Measurements from ENCODE around the gene PTPRF.

Gene PTPRF

GRCh38 chr1:43513471-43514173 is 17.1 kb upstream of the PTPRF start:
- Histone ChIP-seq H2AFZ (ENCODE audit: low read depth, low read length) (no peak overlapping the region), H3K9me3 (ENCODE audit: insufficient read depth, low read length, severe bottlenecking) (no peaks in the 10 kb centered on the region), H3K4me3 (ENCODE audit: low read depth in 1 of 2, low read length in 2 of 2) (no peak overlapping the region), H3K27ac (ENCODE audit: low read length) (no peak overlapping the region), H3K4me1 (ENCODE audit: insufficient read depth, low read length) (no peaks in the 10 kb centered on the region), H3K4me2 (ENCODE audit: insufficient read depth, low read length) (no peak overlapping the region), H3K36me3 (ENCODE audit: insufficient read depth, low read length) (no peaks in the 10 kb centered on the region), H3K27me3 (ENCODE audit: insufficient read depth, low read length, poor library complexity) (peaks cover 6% of the 10 kb centered on the region), H3K79me2 (ENCODE audit: insufficient read depth, low read length) (no peaks in the 10 kb centered on the region), H4K20me1 (ENCODE audit: insufficient read depth, low read length) (no peaks in the 10 kb centered on the region), H3K9ac (ENCODE audit: low read depth, low read length) (no peak overlapping the region)
- DNase-seq (no peak), ATAC-seq (ENCODE audit: insufficient read depth, low read depth) (no peak)
- TF ChIP-seq EZH2 (IDR thresholded peaks at IDR 0.05; ENCODE audit: borderline replicate concordance, low read depth, low read length, severe bottlenecking), result no peak
- TF ChIP-seq, protein P1, sequence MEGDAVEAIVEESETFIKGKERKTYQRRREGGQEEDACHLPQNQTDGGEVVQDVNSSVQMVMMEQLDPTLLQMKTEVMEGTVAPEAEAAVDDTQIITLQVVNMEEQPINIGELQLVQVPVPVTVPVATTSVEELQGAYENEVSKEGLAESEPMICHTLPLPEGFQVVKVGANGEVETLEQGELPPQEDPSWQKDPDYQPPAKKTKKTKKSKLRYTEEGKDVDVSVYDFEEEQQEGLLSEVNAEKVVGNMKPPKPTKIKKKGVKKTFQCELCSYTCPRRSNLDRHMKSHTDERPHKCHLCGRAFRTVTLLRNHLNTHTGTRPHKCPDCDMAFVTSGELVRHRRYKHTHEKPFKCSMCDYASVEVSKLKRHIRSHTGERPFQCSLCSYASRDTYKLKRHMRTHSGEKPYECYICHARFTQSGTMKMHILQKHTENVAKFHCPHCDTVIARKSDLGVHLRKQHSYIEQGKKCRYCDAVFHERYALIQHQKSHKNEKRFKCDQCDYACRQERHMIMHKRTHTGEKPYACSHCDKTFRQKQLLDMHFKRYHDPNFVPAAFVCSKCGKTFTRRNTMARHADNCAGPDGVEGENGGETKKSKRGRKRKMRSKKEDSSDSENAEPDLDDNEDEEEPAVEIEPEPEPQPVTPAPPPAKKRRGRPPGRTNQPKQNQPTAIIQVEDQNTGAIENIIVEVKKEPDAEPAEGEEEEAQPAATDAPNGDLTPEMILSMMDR (IDR thresholded peaks at IDR 0.05; ENCODE audit: borderline replicate concordance, extremely low read depth, low read length, poor library complexity, severe bottlenecking), result no peak

- no peak for DNase-seq
- no peak for ATAC-seq (ENCODE audit: insufficient read depth, low read depth)
- H3K9ac ChIP-seq (ENCODE audit: low read depth, low read length), result no peak overlapping the region
- H3K27me3 ChIP-seq (ENCODE audit: insufficient read depth, low read length, poor library complexity), result peaks cover 12% of the 10 kb centered on the region
- H3K4me3 ChIP-seq (ENCODE audit: low read depth in 1 of 2, low read length in 2 of 2), result no peak overlapping the region
- no peaks in the 10 kb centered on the region for H3K4me1 ChIP-seq (ENCODE audit: insufficient read depth, low read length)
- TF ChIP-seq, protein P1 (IDR thresholded peaks at IDR 0.05; ENCODE audit: borderline replicate concordance, extremely low read depth, low read length, poor library complexity, severe bottlenecking), result no peak
- TF ChIP-seq EZH2 (IDR thresholded peaks at IDR 0.05; ENCODE audit: borderline replicate concordance, low read depth, low read length, severe bottlenecking), result no peak
- H2AFZ ChIP-seq (ENCODE audit: low read depth, low read length), result no peak overlapping the region
- H3K36me3 ChIP-seq (ENCODE audit: insufficient read depth, low read length), result no peaks in the 10 kb centered on the region
- no peaks in the 10 kb centered on the region for H4K20me1 ChIP-seq (ENCODE audit: insufficient read depth, low read length)
- H3K79me2 ChIP-seq (ENCODE audit: insufficient read depth, low read length), result no peaks in the 10 kb centered on the region
- no peak overlapping the region for H3K27ac ChIP-seq (ENCODE audit: low read length)
- no peak overlapping the region for H3K4me2 ChIP-seq (ENCODE audit: insufficient read depth, low read length)
- no peaks in the 10 kb centered on the region for H3K9me3 ChIP-seq (ENCODE audit: insufficient read depth, low read length, severe bottlenecking)
These were observed 11.6 kb upstream of the PTPRF start for GRCh38 chr1:43518935-43519686.

- no peak for DNase-seq
These were observed 10.4 kb upstream of the PTPRF start for GRCh38 chr1:43520100-43520778.

More at GRCh38 chr1:43520100-43520778, 10.4 kb upstream of the PTPRF start:
- Histone ChIP-seq H3K79me2 (ENCODE audit: insufficient read depth, low read length) (no peaks in the 10 kb centered on the region), H3K4me1 (ENCODE audit: insufficient read depth, low read length) (no peaks in the 10 kb centered on the region), H3K27ac (ENCODE audit: low read length) (no peak overlapping the region), H2AFZ (ENCODE audit: low read depth, low read length) (no peak overlapping the region), H3K9me3 (ENCODE audit: insufficient read depth, low read length, severe bottlenecking) (no peaks in the 10 kb centered on the region), H3K4me3 (ENCODE audit: low read depth in 1 of 2, low read length in 2 of 2) (no peak overlapping the region), H4K20me1 (ENCODE audit: insufficient read depth, low read length) (no peaks in the 10 kb centered on the region), H3K36me3 (ENCODE audit: insufficient read depth, low read length) (no peaks in the 10 kb centered on the region), H3K4me2 (ENCODE audit: insufficient read depth, low read length) (no peak overlapping the region), H3K9ac (ENCODE audit: low read depth, low read length) (no peak overlapping the region), H3K27me3 (ENCODE audit: insufficient read depth, low read length, poor library complexity) (peaks cover 12% of the 10 kb centered on the region)
- TF ChIP-seq, protein P1 (IDR thresholded peaks at IDR 0.05; ENCODE audit: borderline replicate concordance, extremely low read depth, low read length, poor library complexity, severe bottlenecking), result no peak
- no peak for TF ChIP-seq EZH2 (IDR thresholded peaks at IDR 0.05; ENCODE audit: borderline replicate concordance, low read depth, low read length, severe bottlenecking)
- no peak for ATAC-seq (ENCODE audit: insufficient read depth, low read depth)
